Activated CD4-positive, alpha-beta memory T cell treated with anti-CD3 and anti-CD28 coated beads for 36 hours (primary cell): ENCODE measurements around the gene IL4R. TPM values are rescaled to one million over a fixed set of nuclear protein-coding genes. Genes with fewer than 3 reads are reported as not detected.

Experiments used
- CTCF ChIA-PET: fragments of 350-600 bp; sonication (Branson Sonifier 250); formaldehyde crosslinking; loops from one replicate; lab custom pipeline; 2021; ENCODE audit warnings: antibody characterized with exemption, inconsistent platforms; lab: Charles Lee
- POLR2A ChIA-PET: fragments of 350-600 bp; sonication (Branson Sonifier 250); formaldehyde crosslinking; loops from one replicate; lab custom pipeline; 2021; ENCODE audit warnings: antibody characterized with exemption; lab: Charles Lee
- DNase-seq: peaks from one replicate; pipeline ENCODE4 v3.0.0-alpha.2; 2020
- H3K27ac Mint-ChIP-seq: one replicate; pipeline ENCODE4 v1.8.0; 2021; ENCODE audit warnings: mixed read lengths
- H3K27me3 Mint-ChIP-seq: one replicate; pipeline ENCODE4 v1.8.0; 2021; ENCODE audit warnings: mixed read lengths
- H3K36me3 Mint-ChIP-seq: one replicate; pipeline ENCODE4 v1.8.0; 2021; ENCODE audit warnings: mixed read lengths
- H3K4me1 Mint-ChIP-seq: one replicate; pipeline ENCODE4 v1.8.0; 2021; ENCODE audit warnings: low read depth, mixed read lengths
- H3K4me3 Mint-ChIP-seq: one replicate; pipeline ENCODE4 v1.8.0; 2021; ENCODE audit warnings: mild to moderate bottlenecking, mixed read lengths
- H3K9me3 Mint-ChIP-seq: one replicate; pipeline ENCODE4 v1.8.0; 2021; ENCODE audit warnings: mixed read lengths
- intact Hi-C: fragments of 100-400 bp; cut with micrococcal nuclease; formaldehyde crosslinking; loops from one replicate; pipeline ENCODE4 v1.15.1; 2023
- total RNA-seq, 2 experiments: library from RNA; stranded (reverse); gene quantifications; one replicate each; pipeline ENCODE4 v1.2.3, GENCODE V29; 2021

Gene IL4R
- total RNA-seq, 2 experiments from 2014 or later, result 146 to 153 TPM

GRCh38 chr16:27373312-27373711, 59.5 kb downstream of the IL4R start:
- POLR2A ChIA-PET, result interaction anchor here (0.6 to 2.0 kb wide), 5 partner anchors 14 to 204 kb away, joined by 3 to 11 read pairs (median 3); no protein-coding TSS in a partner anchor
- Mint-ChIP-seq H3K36me3 (peaks cover 7% of the 10 kb centered on the region), H3K4me3 (no peak overlapping the region), H3K27me3 (no peaks in the 10 kb centered on the region), H3K9me3 (peaks cover 18% of the 10 kb centered on the region), H3K4me1 (peaks cover 41% of the 10 kb centered on the region), H3K27ac (no peak overlapping the region)
- intact Hi-C loops, result no loop called here
- CTCF ChIA-PET, result interaction anchor here (0.8 to 1.4 kb wide), 7 partner anchors 30 to 217 kb away, joined by 3 to 11 read pairs (median 4); no protein-coding TSS in a partner anchor
- no peak for DNase-seq

- H3K4me1 Mint-ChIP-seq, result peaks cover 41% of the 10 kb centered on the region
- CTCF ChIA-PET, result interaction anchor here (1.0 to 3.5 kb wide), 11 partner anchors 9 to 222 kb away, joined by 3 to 25 read pairs (median 5); no protein-coding TSS in a partner anchor
- intact Hi-C loops, result loop anchor here (2.0 kb wide), 2 partner anchors 30 to 52 kb away; no protein-coding TSS in a partner anchor
- no peaks in the 10 kb centered on the region for H3K27me3 Mint-ChIP-seq
- DNase-seq, result peak; percentile 56
- peaks cover 18% of the 10 kb centered on the region for H3K9me3 Mint-ChIP-seq
- POLR2A ChIA-PET, result interaction anchor here (1.2 to 2.1 kb wide), 8 partner anchors 13 to 205 kb away, joined by 4 to 17 read pairs (median 6); partner anchors contain the start of gene IL21R
- H3K27ac Mint-ChIP-seq, result no peak overlapping the region
- peaks cover 7% of the 10 kb centered on the region for H3K36me3 Mint-ChIP-seq
- H3K4me3 Mint-ChIP-seq, result no peak overlapping the region
Observed at GRCh38 chr16:27374221-27374803, 60.5 kb downstream of the IL4R start.

GRCh38 chr16:27374804-27375425, 61.1 kb downstream of the IL4R start:
- Mint-ChIP-seq H3K27me3 (no peaks in the 10 kb centered on the region), H3K9me3 (peaks cover 14% of the 10 kb centered on the region), H3K4me1 (peaks cover 36% of the 10 kb centered on the region), H3K36me3 (peaks cover 4% of the 10 kb centered on the region), H3K27ac (no peak overlapping the region), H3K4me3 (no peak overlapping the region)
- DNase-seq, result peak; percentile 83
- intact Hi-C loops, result loop anchor here (2.0 kb wide), 2 partner anchors 30 to 52 kb away; no protein-coding TSS in a partner anchor
- POLR2A ChIA-PET, result interaction anchor here (1.2 to 2.1 kb wide), 8 partner anchors 13 to 205 kb away, joined by 4 to 17 read pairs (median 6); partner anchors contain the start of gene IL21R
- CTCF ChIA-PET, result interaction anchor here (0.8 to 3.5 kb wide), 17 partner anchors 9 to 222 kb away, joined by 3 to 25 read pairs (median 5); partner anchors contain the start of gene IL21R

- Mint-ChIP-seq H3K36me3 (no peaks in the 10 kb centered on the region), H3K4me3 (no peak overlapping the region), H3K27ac (peak overlapping the region; percentile 79), H3K27me3 (no peaks in the 10 kb centered on the region), H3K4me1 (peaks cover 29% of the 10 kb centered on the region), H3K9me3 (no peaks in the 10 kb centered on the region)
- no peak for DNase-seq
- ChIA-PET CTCF (interaction anchor here (1.2 to 1.7 kb wide), 4 partner anchors 10 to 225 kb away, joined by 3 to 8 read pairs (median 6); no protein-coding TSS in a partner anchor), POLR2A (interaction anchor here (0.9 to 2.6 kb wide), 5 partner anchors 10 to 30 kb away, joined by 3 to 20 read pairs (median 6); partner anchors contain the start of gene IL21R)
- intact Hi-C loops, result no loop called here
Observed at GRCh38 chr16:27377666-27378485, 64.1 kb downstream of the IL4R start.

- POLR2A ChIA-PET, result interaction anchor here (2.1 to 2.6 kb wide), 2 partner anchors 9 to 25 kb away, joined by 13 to 20 read pairs; no protein-coding TSS in a partner anchor
Observed at GRCh38 chr16:27378871-27379481, 65.2 kb downstream of the IL4R start.

GRCh38 chr16:27379919-27380318, 66.1 kb downstream of the IL4R start:
- POLR2A ChIA-PET, result no interaction called here
- Mint-ChIP-seq H3K9me3 (peaks cover 9% of the 10 kb centered on the region), H3K27ac (no peak overlapping the region), H3K4me3 (no peak overlapping the region), H3K4me1 (peaks cover 34% of the 10 kb centered on the region), H3K27me3 (no peaks in the 10 kb centered on the region), H3K36me3 (peaks cover 5% of the 10 kb centered on the region)
- intact Hi-C loops, result no loop called here
- CTCF ChIA-PET, result interaction anchor here (1.4 to 1.7 kb wide), 2 partner anchors 145 to 200 kb away, joined by 3 to 5 read pairs; no protein-coding TSS in a partner anchor
- no peak for DNase-seq

More at GRCh38 chr16:27378871-27379481, 65.2 kb downstream of the IL4R start:
- DNase-seq, result peak; percentile 78
- intact Hi-C loops, result no loop called here
- peaks cover 4% of the 10 kb centered on the region for H3K9me3 Mint-ChIP-seq
- peak overlapping the region; percentile 49 for H3K4me3 Mint-ChIP-seq
- H3K36me3 Mint-ChIP-seq, result no peaks in the 10 kb centered on the region
- H3K27ac Mint-ChIP-seq, result peak overlapping the region; percentile 76
- CTCF ChIA-PET, result interaction anchor here (0.6 to 1.7 kb wide), 3 partner anchors 92 to 199 kb away, joined by 3 to 8 read pairs (median 5); no protein-coding TSS in a partner anchor
- peaks cover 29% of the 10 kb centered on the region for H3K4me1 Mint-ChIP-seq
- H3K27me3 Mint-ChIP-seq, result no peaks in the 10 kb centered on the region

- no peak for DNase-seq
- no peak overlapping the region for H3K27ac Mint-ChIP-seq
- no peak overlapping the region for H3K4me3 Mint-ChIP-seq
- POLR2A ChIA-PET, result no interaction called here
- no peaks in the 10 kb centered on the region for H3K27me3 Mint-ChIP-seq
- CTCF ChIA-PET, result no interaction called here
- H3K9me3 Mint-ChIP-seq, result peaks cover 9% of the 10 kb centered on the region
- H3K4me1 Mint-ChIP-seq, result peaks cover 31% of the 10 kb centered on the region
- peaks cover 5% of the 10 kb centered on the region for H3K36me3 Mint-ChIP-seq
- intact Hi-C loops, result no loop called here
Observed at GRCh38 chr16:27381236-27381635, 67.5 kb downstream of the IL4R start.

- Mint-ChIP-seq H3K4me1 (peaks cover 27% of the 10 kb centered on the region), H3K4me3 (no peak overlapping the region), H3K27ac (no peak overlapping the region), H3K36me3 (peaks cover 5% of the 10 kb centered on the region), H3K9me3 (peaks cover 9% of the 10 kb centered on the region), H3K27me3 (no peaks in the 10 kb centered on the region)
- ChIA-PET CTCF (no interaction called here), POLR2A (no interaction called here)
- intact Hi-C loops, result no loop called here
- DNase-seq, result no peak
Observed at GRCh38 chr16:27381974-27382855, 68.4 kb downstream of the IL4R start.

GRCh38 chr16:27383556-27384243, 69.9 kb downstream of the IL4R start:
- no peaks in the 10 kb centered on the region for H3K27me3 Mint-ChIP-seq
- DNase-seq, result no peak
- no peak overlapping the region for H3K27ac Mint-ChIP-seq
- CTCF ChIA-PET, result no interaction called here
- H3K36me3 Mint-ChIP-seq, result peaks cover 5% of the 10 kb centered on the region
- POLR2A ChIA-PET, result interaction anchor here (0.7 kb wide), 2 partner anchors 16 to 19 kb away, joined by 3 read pairs; partner anchors contain the start of gene IL21R
- H3K4me3 Mint-ChIP-seq, result no peak overlapping the region
- peaks cover 24% of the 10 kb centered on the region for H3K4me1 Mint-ChIP-seq
- H3K9me3 Mint-ChIP-seq, result peaks cover 9% of the 10 kb centered on the region
- intact Hi-C loops, result no loop called here

GRCh38 chr16:27384425-27384824, 70.7 kb downstream of the IL4R start:
- Mint-ChIP-seq H3K9me3 (peaks cover 11% of the 10 kb centered on the region), H3K27me3 (no peaks in the 10 kb centered on the region), H3K4me3 (no peak overlapping the region), H3K36me3 (peaks cover 6% of the 10 kb centered on the region), H3K27ac (no peak overlapping the region), H3K4me1 (peaks cover 20% of the 10 kb centered on the region)
- intact Hi-C loops, result no loop called here
- CTCF ChIA-PET, result interaction anchor here (1.5 kb wide), 1 partner anchor 16 kb away, joined by 5 read pairs; no protein-coding TSS in a partner anchor
- POLR2A ChIA-PET, result interaction anchor here (0.7 kb wide), 1 partner anchor 17 kb away, joined by 3 read pairs; no protein-coding TSS in a partner anchor
- DNase-seq, result no peak
